Right lung (tissue), 5 donors: Measurements from ENCODE around the gene LTB4R2. TPM values are rescaled to one million over a fixed set of nuclear protein-coding genes. Genes with fewer than 3 reads are reported as not detected.
"Not testable (repeated sequence)": the region's sequence is repeated elsewhere in the genome, so short reads cannot be mapped to it uniquely, and the experiment has no call there.

Experiments used
- DNase-seq, 2 donors: peaks; one replicate each; pipeline ENCODE4 v3.0.0-alpha.2; 2013
- polyA plus RNA-seq, 5 donors: library from polyadenylated mRNA; unstranded; fragments of 120-200 nt; gene quantifications; one replicate each; pipeline versions ENCODE4 v1.2.1 to v1.2.3, GENCODE V29; 2013; ENCODE audit warnings: inconsistent platforms in 1 of 5, low replicate concordance in 1 of 5; ENCODE audit not compliant: insufficient read length in 5 of 5, insufficient read depth in 1 of 5

Gene LTB4R2
- polyA plus RNA-seq, 5 donors, result 3.4 to 5.2 (median 4.7) TPM

- DNase-seq, result no peak
Measured at GRCh38 chr14:24337144-24337823, 27.3 kb downstream of the LTB4R2 start.

- no peak for DNase-seq
Measured at GRCh38 chr14:24337824-24338175, 27.9 kb downstream of the LTB4R2 start.

GRCh38 chr14:24338843-24339242 lies 28.9 kb downstream of the LTB4R2 start:
- no peak for DNase-seq

GRCh38 chr14:24339284-24340151 lies 29.6 kb downstream of the LTB4R2 start, which contains the start of gene RIPK3:
RIPK3 (minus strand) TSS chr14:24339991; CDS start chr14:24339826, 165 bp downstream.
- DNase-seq, result no peak

- no peak for DNase-seq
Measured at GRCh38 chr14:24340606-24341005, 30.7 kb downstream of the LTB4R2 start.

- DNase-seq, result no peak
Measured at GRCh38 chr14:24342889-24343288, 32.9 kb downstream of the LTB4R2 start.

GRCh38 chr14:24343795-24344660 lies 34.1 kb downstream of the LTB4R2 start:
- DNase-seq, result no peak

- DNase-seq, result no peak
Measured at GRCh38 chr14:24347134-24347533, 37.2 kb downstream of the LTB4R2 start.

GRCh38 chr14:24348186-24348585 lies 38.2 kb downstream of the LTB4R2 start:
- DNase-seq, result no peak

GRCh38 chr14:24349742-24350141 lies 39.8 kb downstream of the LTB4R2 start:
- no peak for DNase-seq

- no peak for DNase-seq
Measured at GRCh38 chr14:24351517-24351916, 41.6 kb downstream of the LTB4R2 start.

- no peak for DNase-seq
Measured at GRCh38 chr14:24353559-24354481, 43.9 kb downstream of the LTB4R2 start.

- DNase-seq, result not testable (repeated sequence)
Measured at GRCh38 chr14:24354482-24354825, 44.5 kb downstream of the LTB4R2 start.

GRCh38 chr14:24355009-24355408 lies 45.1 kb downstream of the LTB4R2 start:
- no peak for DNase-seq

GRCh38 chr14:24356208-24356607 lies 46.3 kb downstream of the LTB4R2 start:
- DNase-seq, result no peak

GRCh38 chr14:24360281-24360680 lies 50.3 kb downstream of the LTB4R2 start:
- no peak for DNase-seq

- DNase-seq, result no peak
Measured at GRCh38 chr14:24361326-24361725, 51.4 kb downstream of the LTB4R2 start.
